Ishikawa (cell line): Measurements from ENCODE around the gene PTPRN2.

Experiments used
- CEBPB ChIP-seq: IDR thresholded peaks from 2 replicates; pipeline ENCODE4 v1.6.1; 2012
- CREB1 ChIP-seq: IDR thresholded peaks from 2 replicates; pipeline ENCODE4 v1.6.1; 2012; ENCODE audit warnings: low read depth
- EGR1 ChIP-seq: IDR thresholded peaks from 2 replicates; pipeline ENCODE4 v1.6.1; 2012
- EP300 ChIP-seq: IDR thresholded peaks from 2 replicates; pipeline ENCODE4 v1.6.1; 2012; ENCODE audit warnings: borderline replicate concordance
- FOXM1 ChIP-seq: IDR thresholded peaks from 2 replicates; pipeline ENCODE4 v1.6.1; 2012; ENCODE audit warnings: low read depth, borderline replicate concordance
- MAX ChIP-seq: IDR thresholded peaks from 2 replicates; pipeline ENCODE4 v1.6.1; 2012
- NFIC ChIP-seq: IDR thresholded peaks from 2 replicates; pipeline ENCODE4 v1.6.1; 2012
- RAD21 ChIP-seq: IDR thresholded peaks from 2 replicates; pipeline ENCODE4 v1.6.1; 2012; ENCODE audit warnings: low read depth
- REST ChIP-seq: IDR thresholded peaks from 2 replicates; pipeline ENCODE4 v1.6.1; 2012; ENCODE audit warnings: low read depth, mild to moderate bottlenecking
- TAF1 ChIP-seq: IDR thresholded peaks from 2 replicates; pipeline ENCODE4 v1.6.1; 2012; ENCODE audit warnings: low read depth, mild to moderate bottlenecking
- TCF12 ChIP-seq: IDR thresholded peaks from 2 replicates; pipeline ENCODE4 v1.6.1; 2012; ENCODE audit warnings: low read depth
- TEAD4 ChIP-seq: IDR thresholded peaks from 2 replicates; pipeline ENCODE4 v1.6.1; 2012
- YY1 ChIP-seq: IDR thresholded peaks from 2 replicates; pipeline ENCODE4 v1.6.1; 2012; ENCODE audit warnings: low read depth
- ZBTB7A ChIP-seq: IDR thresholded peaks from 2 replicates; pipeline ENCODE4 v1.6.1; 2012; ENCODE audit warnings: low read depth
- TF ChIP-seq, protein P1 (sequence below): IDR thresholded peaks from 2 replicates; pipeline ENCODE4 v1.6.1; 2012

PTPRN2 gene

DNA sequence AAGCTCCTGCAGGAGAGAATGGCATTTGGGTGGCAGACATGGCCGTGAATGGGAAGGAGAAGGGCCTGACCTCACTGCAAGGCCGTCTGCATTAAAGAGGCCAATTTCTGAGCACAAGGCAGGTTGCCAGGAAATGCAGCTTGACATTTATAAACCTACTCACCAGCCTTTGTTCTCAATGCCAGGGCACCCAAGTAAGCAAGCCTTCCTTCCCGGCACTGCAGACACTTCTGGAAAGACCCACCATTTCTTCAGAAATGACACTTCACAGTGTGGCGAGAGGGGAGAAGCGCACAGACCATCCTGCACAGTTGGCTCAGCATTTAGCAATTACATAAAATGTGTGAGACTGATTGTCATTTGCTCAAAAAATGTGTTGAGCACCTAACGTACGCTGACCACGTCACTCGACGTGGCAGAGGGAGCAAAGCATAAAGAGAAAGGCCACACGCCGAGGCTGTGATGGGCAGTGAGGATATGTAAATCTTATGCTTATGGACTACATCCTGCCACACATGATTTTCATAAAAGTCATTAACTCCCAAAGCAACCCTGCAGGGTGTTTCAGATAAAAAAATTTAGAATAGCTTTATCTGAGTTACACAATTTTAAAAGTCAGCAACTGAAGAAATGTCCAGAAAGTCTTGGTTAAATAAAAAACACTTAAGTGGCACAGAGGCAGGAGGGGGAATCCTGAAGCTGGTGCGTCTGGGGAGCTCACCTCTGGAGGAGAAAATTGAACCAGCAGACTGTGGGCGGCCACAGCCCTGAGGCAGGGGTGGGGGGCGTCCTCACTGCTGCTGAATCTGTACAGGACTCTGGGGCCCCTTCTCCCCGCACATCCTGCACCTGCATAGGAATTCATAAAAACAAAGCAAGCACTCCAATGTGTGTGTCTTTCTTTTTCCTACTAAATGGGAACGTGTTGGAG is 543.8 kb downstream of the PTPRN2 start:
- TF ChIP-seq YY1: no peak
- no peak for TF ChIP-seq TCF12
- TF ChIP-seq, protein P1, sequence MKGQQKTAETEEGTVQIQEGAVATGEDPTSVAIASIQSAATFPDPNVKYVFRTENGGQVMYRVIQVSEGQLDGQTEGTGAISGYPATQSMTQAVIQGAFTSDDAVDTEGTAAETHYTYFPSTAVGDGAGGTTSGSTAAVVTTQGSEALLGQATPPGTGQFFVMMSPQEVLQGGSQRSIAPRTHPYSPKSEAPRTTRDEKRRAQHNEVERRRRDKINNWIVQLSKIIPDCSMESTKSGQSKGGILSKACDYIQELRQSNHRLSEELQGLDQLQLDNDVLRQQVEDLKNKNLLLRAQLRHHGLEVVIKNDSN: no peak
- no peak for TF ChIP-seq MAX
- TF ChIP-seq EGR1: no peak
- no peak for TF ChIP-seq ZBTB7A
- no peak for TF ChIP-seq REST
- TF ChIP-seq CREB1: no peak
- no peak for TF ChIP-seq TAF1
- TF ChIP-seq FOXM1: no peak
- TF ChIP-seq TEAD4: no peak
- TF ChIP-seq RAD21: no peak
- no peak for TF ChIP-seq EP300
- no peak for TF ChIP-seq NFIC
- no peak for TF ChIP-seq CEBPB

DNA sequence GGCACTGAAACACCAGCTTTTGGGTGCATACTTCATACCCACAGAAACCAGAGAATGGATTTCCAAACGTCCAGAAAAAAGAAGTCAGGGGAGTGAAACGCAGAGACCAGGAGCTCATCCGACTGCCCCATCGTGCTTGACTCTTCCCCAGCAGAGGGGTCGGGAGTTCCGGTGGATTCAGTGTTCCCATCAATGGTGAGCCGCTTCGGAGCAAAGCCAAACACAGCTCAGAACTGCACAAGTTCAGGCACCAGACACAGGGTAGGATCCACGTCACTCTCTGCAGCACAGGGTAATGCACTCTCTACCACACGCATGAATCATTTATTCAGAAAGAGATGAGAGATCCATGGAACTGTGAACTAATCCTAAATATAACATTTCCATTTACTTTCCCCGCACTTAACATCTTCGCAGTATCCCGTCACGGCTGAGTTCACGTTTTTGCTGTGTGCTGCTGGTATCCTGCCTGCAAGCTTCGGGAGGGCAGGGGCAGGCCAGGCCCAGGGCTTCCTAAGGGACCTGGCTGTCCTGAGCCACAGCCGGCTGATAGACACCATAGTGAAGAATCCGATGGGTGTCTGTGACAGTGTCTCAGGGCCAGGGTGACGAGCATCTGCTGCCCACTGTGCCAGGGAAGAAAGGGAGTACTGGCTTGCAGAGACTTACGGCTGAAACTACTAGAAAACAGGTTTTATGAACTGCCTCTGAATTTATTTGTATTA is 545.3 kb downstream of the PTPRN2 start:
- TF ChIP-seq TEAD4 (no peak), TCF12 (no peak), CREB1 (no peak), MAX (no peak), EGR1 (no peak)

GRCh38 chr7:158040199-158040598 is 547.4 kb downstream of the PTPRN2 start:
- TF ChIP-seq CEBPB: no peak
- TF ChIP-seq EP300: no peak
- TF ChIP-seq FOXM1: no peak
- TF ChIP-seq RAD21: no peak

- TF ChIP-seq CREB1: no peak
- no peak for TF ChIP-seq EGR1
- no peak for TF ChIP-seq YY1
- TF ChIP-seq EP300: no peak
- no peak for TF ChIP-seq CEBPB
- no peak for TF ChIP-seq RAD21
- TF ChIP-seq MAX: no peak
- TF ChIP-seq NFIC: no peak
- no peak for TF ChIP-seq TEAD4
- TF ChIP-seq, protein P1: no peak
- TF ChIP-seq REST: no peak
- TF ChIP-seq TAF1: no peak
- no peak for TF ChIP-seq TCF12
Observed at GRCh38 chr7:158039270-158039669, 548.4 kb downstream of the PTPRN2 start.

GRCh38 chr7:158037211-158037610 is 550.4 kb downstream of the PTPRN2 start:
- no peak for TF ChIP-seq CEBPB
- TF ChIP-seq, protein P1: no peak
- no peak for TF ChIP-seq EP300
- no peak for TF ChIP-seq MAX
- TF ChIP-seq EGR1: no peak
- TF ChIP-seq TEAD4: no peak
- no peak for TF ChIP-seq YY1
- no peak for TF ChIP-seq CREB1
- no peak for TF ChIP-seq RAD21
- TF ChIP-seq REST: no peak
- no peak for TF ChIP-seq FOXM1
- TF ChIP-seq NFIC: no peak
- no peak for TF ChIP-seq ZBTB7A
- TF ChIP-seq TAF1: no peak
- TF ChIP-seq TCF12: no peak
